ENCODE results near the gene DCST1.
A peak's percentile ranks its signal among the peaks of the same experiment; 100 is the strongest.

Gene DCST1

GRCh38 chr1:155057104-155057503 lies 23.5 kb downstream of the DCST1 start:
- no peak for DNase-seq

- DNase-seq = no peak
These were observed 24.2 kb downstream of the DCST1 start for GRCh38 chr1:155057788-155058211.

- no peak for DNase-seq
These were observed 27.1 kb downstream of the DCST1 start for GRCh38 chr1:155060736-155061135.

- DNase-seq = peak; percentile 98
These were observed 27.9 kb downstream of the DCST1 start for GRCh38 chr1:155061381-155062150.

GRCh38 chr1:155062151-155062686 lies 28.6 kb downstream of the DCST1 start:
- peak in 1 of 2 experiments; percentile 12 for DNase-seq

GRCh38 chr1:155062702-155063411 lies 29.2 kb downstream of the DCST1 start:
- DNase-seq = peak; percentile 86 to 90

GRCh38 chr1:155063550-155064110 lies 30.0 kb downstream of the DCST1 start, which contains the start of gene EFNA4:
TSS of gene EFNA4 (plus strand) at chr1:155063740. CDS start at chr1:155063824, 84 bp downstream.
- DNase-seq = peak; percentile 85 to 90

- DNase-seq = peak; percentile 23 to 50
These were observed 30.6 kb downstream of the DCST1 start for GRCh38 chr1:155064111-155064831.

- no peak for DNase-seq
These were observed 31.3 kb downstream of the DCST1 start for GRCh38 chr1:155064832-155065429.

GRCh38 chr1:155066777-155067176 lies 33.2 kb downstream of the DCST1 start:
- DNase-seq = no peak

- DNase-seq = no peak
These were observed 35.0 kb downstream of the DCST1 start for GRCh38 chr1:155068599-155068998.

GRCh38 chr1:155069551-155070157 lies 36.0 kb downstream of the DCST1 start:
- no peak for DNase-seq

GRCh38 chr1:155070158-155070621 lies 36.6 kb downstream of the DCST1 start:
- no peak for DNase-seq

GRCh38 chr1:155070721-155071569 lies 37.3 kb downstream of the DCST1 start:
- peak; percentile 76 to 80 for DNase-seq

- DNase-seq = no peak
These were observed 38.1 kb downstream of the DCST1 start for GRCh38 chr1:155071701-155072100.

GRCh38 chr1:155072531-155073289 lies 39.1 kb downstream of the DCST1 start:
- no peak for DNase-seq

GRCh38 chr1:155073377-155074242 lies 40.0 kb downstream of the DCST1 start:
- DNase-seq = no peak

- no peak for DNase-seq
These were observed 41.9 kb downstream of the DCST1 start for GRCh38 chr1:155075535-155075934.

- no peak for DNase-seq
These were observed 42.7 kb downstream of the DCST1 start for GRCh38 chr1:155076371-155076770.
